OCI-LY7 (cell line): ENCODE results near the gene AIFM2. TPM values are rescaled to one million over a fixed set of nuclear protein-coding genes. Genes with fewer than 3 reads are reported as not detected.

Source experiments
- BruUV-seq: library from RNA; stranded (reverse); fragments of 400-500 nt; replicated peaks from 2 replicates; lab custom pipeline; 2021; lab: Mats Ljungman, UMichigan
- CTCF ChIA-PET: fragments of 300-600 bp; sonication (Branson Sonifier 250); formaldehyde crosslinking; loops from one replicate; lab custom pipeline; 2022; ENCODE audit warnings: antibody characterized with exemption; ENCODE audit not compliant: unreplicated experiment; lab: Charles Lee
- POLR2A ChIA-PET: fragments of 300-600 bp; sonication (Branson Sonifier 250); formaldehyde crosslinking; loops from one replicate; lab custom pipeline; 2022; ENCODE audit warnings: antibody characterized with exemption; lab: Charles Lee
- DNase-seq: peaks from one replicate; pipeline ENCODE4 v3.0.0-alpha.2; 2015; ENCODE audit warnings: low spot score
- H2AFZ ChIP-seq: fragments of 200-600 bp; sonication (generic), shearing (Covaris generic); 2 replicates; pipeline ENCODE4 v1.6.1; 2014; ENCODE audit warnings: mild to moderate bottlenecking, antibody characterized with exemption, low read length, moderate library complexity
- H3K27ac ChIP-seq: fragments of 200-600 bp; sonication (generic); 2 replicates; pipeline ENCODE4 v1.5.1; 2014; ENCODE audit warnings: mixed run types, low read depth, mild to moderate bottlenecking, moderate library complexity, low read length, inconsistent platforms; ENCODE audit not compliant: poor library complexity, severe bottlenecking
- H3K36me3 ChIP-seq: fragments of 200-600 bp; sonication (generic); 2 replicates; pipeline ENCODE4 v1.6.1; 2014; ENCODE audit warnings: mild to moderate bottlenecking, antibody characterized with exemption, low read length, moderate library complexity, mixed read lengths; ENCODE audit not compliant: insufficient read depth
- H3K4me1 ChIP-seq: fragments of 200-600 bp; sonication (generic); 2 replicates; pipeline ENCODE4 v1.5.1; 2014; ENCODE audit warnings: mild to moderate bottlenecking, low read length; ENCODE audit not compliant: insufficient read depth, poor library complexity, severe bottlenecking
- H3K4me2 ChIP-seq: fragments of 200-600 bp; sonication (generic); 2 replicates; pipeline ENCODE4 v1.6.1; 2014; ENCODE audit warnings: mild to moderate bottlenecking, low read length
- H3K4me3 ChIP-seq: fragments of 200-600 bp; sonication (generic); 2 replicates; pipeline ENCODE4 v1.5.1; 2014; ENCODE audit warnings: mild to moderate bottlenecking, low read depth, low read length; ENCODE audit not compliant: poor library complexity, severe bottlenecking
- H3K79me2 ChIP-seq: fragments of 200-600 bp; sonication (generic); 2 replicates; pipeline ENCODE4 v1.6.1; 2016; ENCODE audit warnings: low read depth, mild to moderate bottlenecking, low read length, moderate library complexity, mixed read lengths; ENCODE audit not compliant: insufficient read depth
- H3K9me2 ChIP-seq: fragments of 200-600 bp; sonication (generic); 2 replicates; pipeline ENCODE4 v1.6.1; 2016; ENCODE audit warnings: mild to moderate bottlenecking, low read length, mixed read lengths; ENCODE audit not compliant: insufficient read depth
- H3K9me3 ChIP-seq: fragments of 200-600 bp; sonication (generic); 2 replicates; pipeline ENCODE4 v1.6.1; 2014; ENCODE audit warnings: mild to moderate bottlenecking, mixed run types, low read length, mixed read lengths
- H4K20me1 ChIP-seq: fragments of 200-600 bp; sonication (generic); 2 replicates; pipeline ENCODE4 v1.6.1; 2014; ENCODE audit warnings: mild to moderate bottlenecking, antibody characterized with exemption, low read length, moderate library complexity, mixed read lengths; ENCODE audit not compliant: insufficient read depth
- CTCF ChIP-seq: fragments of 200-600 bp; sonication (generic); conservative IDR thresholded peaks from 2 replicates; pipeline ENCODE4 v1.5.1; 2014; ENCODE audit warnings: mild to moderate bottlenecking, antibody characterized with exemption, low read length, moderate library complexity, mixed read lengths
- EZH2phosphoT487 ChIP-seq: fragments of 200-600 bp; sonication (generic); IDR thresholded peaks from 2 replicates; pipeline ENCODE4 v1.6.1; 2018; ENCODE audit warnings: low read depth, borderline replicate concordance, mild to moderate bottlenecking, mixed run types, antibody characterized with exemption, low read length, moderate library complexity, mixed read lengths
- intact Hi-C: fragments of 100-400 bp; cut with micrococcal nuclease; formaldehyde crosslinking; loops from one replicate; pipeline ENCODE4 v1.10.0; 2022; ENCODE audit not compliant: unreplicated experiment
- total RNA-seq, 2 experiments: library from RNA; depleted of rRNA in 1 of 2; stranded (reverse); fragments of >200 nt in 1 of 2; shearing (Covaris generic) in 1 of 2; gene quantifications; 2 replicates each; pipeline ENCODE4 v1.2.3, GENCODE V29; 2014 to 2022

The AIFM2 gene
- total RNA-seq, 2 experiments from 2014 or later, result 1.7 to 2.6 TPM

- CTCF ChIA-PET, result no interaction called here
- Histone ChIP-seq H3K4me3 (no peak overlapping the region), H3K4me2 (no peak overlapping the region), H3K79me2 (no peaks in the 10 kb centered on the region), H4K20me1 (no peaks in the 10 kb centered on the region), H3K9me3 (no peaks in the 10 kb centered on the region), H2AFZ (peak overlapping the region; percentile 20; the same call in 1 of the 2 replicates), H3K27ac (no peak overlapping the region), H3K9me2 (no peaks in the 10 kb centered on the region), H3K36me3 (no peaks in the 10 kb centered on the region), H3K4me1 (no peaks in the 10 kb centered on the region)
- no TSS peak for BruUV-seq
- TF ChIP-seq CTCF (no peak), EZH2phosphoT487 (no peak)
- no peak for DNase-seq
- intact Hi-C loops, result no loop called here
- POLR2A ChIA-PET, result no interaction called here
Observed at GRCh38 chr10:70069346-70069745, 63.3 kb downstream of the AIFM2 start.

- no peak for DNase-seq
- Histone ChIP-seq H2AFZ (peak overlapping the region; percentile 20; the same call in 1 of the 2 replicates), H3K79me2 (no peaks in the 10 kb centered on the region), H3K4me2 (no peak overlapping the region), H3K9me2 (no peaks in the 10 kb centered on the region), H3K36me3 (no peaks in the 10 kb centered on the region), H3K27ac (no peak overlapping the region), H3K9me3 (no peaks in the 10 kb centered on the region), H4K20me1 (no peaks in the 10 kb centered on the region), H3K4me1 (no peaks in the 10 kb centered on the region), H3K4me3 (no peak overlapping the region)
- intact Hi-C loops, result no loop called here
- no TSS peak for BruUV-seq
- POLR2A ChIA-PET, result no interaction called here
- TF ChIP-seq EZH2phosphoT487, result no peak
- no peak for TF ChIP-seq CTCF
- CTCF ChIA-PET, result no interaction called here
Observed at GRCh38 chr10:70068925-70069324, 63.7 kb downstream of the AIFM2 start.

GRCh38 chr10:70067586-70067985 is 65.0 kb downstream of the AIFM2 start:
- Histone ChIP-seq H2AFZ (no peak overlapping the region), H3K36me3 (no peaks in the 10 kb centered on the region), H3K27ac (no peak overlapping the region), H3K9me3 (no peaks in the 10 kb centered on the region), H3K9me2 (no peaks in the 10 kb centered on the region), H3K4me3 (no peak overlapping the region), H3K79me2 (no peaks in the 10 kb centered on the region), H3K4me2 (no peak overlapping the region), H3K4me1 (no peaks in the 10 kb centered on the region), H4K20me1 (no peaks in the 10 kb centered on the region)
- DNase-seq, result no peak
- no peak for TF ChIP-seq CTCF
- TF ChIP-seq EZH2phosphoT487, result no peak
- no TSS peak for BruUV-seq
- ChIA-PET CTCF (no interaction called here), POLR2A (interaction anchor here (1.0 kb wide), 1 partner anchor 28 kb away, joined by 3 read pairs; no protein-coding TSS in a partner anchor)
- intact Hi-C loops, result no loop called here
